Astrocyte of the spinal cord (primary cell): ENCODE results near the gene MGAT5B.

Experiments
- DNase-seq: peaks from one replicate; pipeline ENCODE4 v3.0.0; 2011; ENCODE audit warnings: low read depth, low spot score
- H3K4me3 ChIP-seq: 2 replicates; pipeline ENCODE4 v1.5.1; 2011; ENCODE audit warnings: low read depth, mild to moderate bottlenecking, low read length, moderate library complexity
- CTCF ChIP-seq: IDR thresholded peaks from 2 replicates; pipeline ENCODE4 v1.5.1; 2012; ENCODE audit warnings: low read depth, mild to moderate bottlenecking, low read length, inconsistent platforms
- in situ Hi-C: cut with HindIII; loops from 2 replicates; pipeline ENCODE4 v1.10.0; 2017; ENCODE audit warnings: low sequenced_read_pairs

MGAT5B gene

GRCh38 chr17:76827736-76828135 lies 40.5 kb upstream of the MGAT5B start:
- DNase-seq = no peak
- no peak for TF ChIP-seq CTCF
- H3K4me3 ChIP-seq = no peak overlapping the region
- in situ Hi-C loops = no loop called here

DNA sequence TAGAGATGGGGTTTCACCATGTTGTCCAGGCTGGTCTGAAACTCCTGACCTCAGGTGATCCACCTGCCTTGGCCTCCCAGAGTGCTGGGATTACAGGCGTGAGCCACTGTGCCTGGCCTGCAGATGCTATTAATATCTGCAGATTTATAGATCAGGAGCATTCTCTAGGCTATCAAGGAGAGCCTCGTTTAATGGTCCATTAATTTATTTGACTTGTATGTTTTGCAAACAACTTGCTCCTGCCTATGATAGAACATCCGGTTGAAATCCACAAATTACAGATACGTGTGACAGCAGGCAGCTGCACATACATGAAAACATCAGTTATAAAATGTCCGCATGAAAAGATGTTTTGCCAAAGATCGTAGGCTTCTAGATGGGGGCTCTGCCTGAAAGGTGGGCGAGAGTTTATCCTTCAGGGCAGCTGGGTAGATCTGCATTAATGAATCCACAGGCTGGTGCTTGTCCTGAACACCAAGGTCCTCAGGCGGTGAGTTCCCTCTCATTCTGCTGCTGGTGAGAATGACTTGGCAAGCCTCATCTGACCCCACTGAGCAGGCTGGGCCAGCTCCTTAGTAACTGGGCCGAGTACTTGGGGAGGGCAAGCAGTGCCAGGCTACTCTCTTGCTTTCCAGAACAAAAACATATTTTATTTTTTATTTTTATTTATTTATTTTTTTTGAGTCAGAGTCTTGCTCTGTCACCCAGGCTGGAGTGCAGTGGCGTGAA lies 37.1 kb upstream of the MGAT5B start:
- DNase-seq = no peak

GRCh38 chr17:76833034-76833644 lies 35.1 kb upstream of the MGAT5B start:
- no peak overlapping the region for H3K4me3 ChIP-seq
- TF ChIP-seq CTCF = no peak
- in situ Hi-C loops = no loop called here
- DNase-seq = no peak

More for the DNA sequence above, 37.1 kb upstream of the MGAT5B start:
- TF ChIP-seq CTCF = no peak
- in situ Hi-C loops = no loop called here
- H3K4me3 ChIP-seq = no peak overlapping the region

DNA sequence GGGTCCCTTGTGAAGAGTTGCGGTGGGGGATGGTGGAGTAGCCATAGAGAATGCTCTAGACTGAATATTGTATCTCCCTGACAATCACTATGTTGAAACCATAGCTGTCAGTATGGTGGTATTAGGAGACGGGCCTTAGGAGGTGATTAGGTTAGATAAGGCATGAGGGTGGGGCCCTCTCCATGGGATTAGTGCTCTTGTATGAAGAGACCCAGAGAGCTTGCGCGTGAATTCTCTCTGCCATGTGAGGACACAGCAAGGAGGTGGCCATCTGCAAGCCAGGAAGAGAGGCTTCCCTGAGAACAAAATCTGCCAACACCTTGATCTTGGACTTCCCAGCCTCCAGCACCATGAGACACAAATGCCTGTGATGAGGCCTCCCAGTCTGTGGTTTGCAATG lies 34.5 kb upstream of the MGAT5B start:
- no peak for TF ChIP-seq CTCF
- no peak overlapping the region for H3K4me3 ChIP-seq
- no peak for DNase-seq
- in situ Hi-C loops = no loop called here

GRCh38 chr17:76834870-76835269 lies 33.3 kb upstream of the MGAT5B start:
- in situ Hi-C loops = no loop called here
- no peak overlapping the region for H3K4me3 ChIP-seq
- TF ChIP-seq CTCF = no peak
- no peak for DNase-seq

GRCh38 chr17:76840443-76840767 lies 27.8 kb upstream of the MGAT5B start:
- no peak overlapping the region for H3K4me3 ChIP-seq
- in situ Hi-C loops = no loop called here
- TF ChIP-seq CTCF = no peak
- DNase-seq = no peak
